ENCODE results near the gene PGAM2.

The PGAM2 gene

GRCh38 chr7:44082541-44083207 lies 17.3 kb upstream of the PGAM2 start:
- peak; percentile 97 for DNase-seq (ENCODE audit: low read depth)

- no peak for DNase-seq (ENCODE audit: low read depth)
Observed at GRCh38 chr7:44081266-44081748, 15.9 kb upstream of the PGAM2 start.

GRCh38 chr7:44080686-44081265 lies 15.4 kb upstream of the PGAM2 start:
- DNase-seq (ENCODE audit: low read depth) = no peak

GRCh38 chr7:44080118-44080517 lies 14.8 kb upstream of the PGAM2 start:
- no peak for DNase-seq (ENCODE audit: low read depth)

- no peak for DNase-seq (ENCODE audit: low read depth)
Observed at GRCh38 chr7:44079331-44080021, 14.1 kb upstream of the PGAM2 start.

- DNase-seq (ENCODE audit: low read depth) = no peak
Observed at GRCh38 chr7:44078521-44078920, 13.2 kb upstream of the PGAM2 start.

GRCh38 chr7:44077681-44078091 lies 12.3 kb upstream of the PGAM2 start:
- DNase-seq (ENCODE audit: low read depth) = no peak

GRCh38 chr7:44077061-44077460 lies 11.7 kb upstream of the PGAM2 start:
- no peak for DNase-seq (ENCODE audit: low read depth)

GRCh38 chr7:44076101-44076895 lies 10.9 kb upstream of the PGAM2 start:
- no peak for DNase-seq (ENCODE audit: low read depth)

- no peak for DNase-seq (ENCODE audit: low read depth)
Observed at GRCh38 chr7:44075296-44076075, 10.1 kb upstream of the PGAM2 start.

GRCh38 chr7:44074349-44074695 lies 9.0 kb upstream of the PGAM2 start:
- DNase-seq (ENCODE audit: low read depth) = no peak

GRCh38 chr7:44073664-44074348 lies 8.4 kb upstream of the PGAM2 start:
- peak; percentile 28 for DNase-seq (ENCODE audit: low read depth)

- DNase-seq (ENCODE audit: low read depth) = peak; percentile 74
Observed at GRCh38 chr7:44072364-44073231, 7.2 kb upstream of the PGAM2 start.

GRCh38 chr7:44071726-44072363 lies 6.5 kb upstream of the PGAM2 start:
- no peak for DNase-seq (ENCODE audit: low read depth)

GRCh38 chr7:44068054-44068453 lies 2.7 kb upstream of the PGAM2 start:
- DNase-seq (ENCODE audit: low read depth) = no peak

GRCh38 chr7:44067064-44067951 lies 1.9 kb upstream of the PGAM2 start:
- DNase-seq (ENCODE audit: low read depth) = no peak

- DNase-seq (ENCODE audit: low read depth) = no peak
Observed at GRCh38 chr7:44066494-44067063, 1.2 kb upstream of the PGAM2 start.

- DNase-seq (ENCODE audit: low read depth) = no peak
Observed at GRCh38 chr7:44066111-44066460, 719 bp upstream of the PGAM2 start.
